ENCODE results near the gene TST.

The TST gene

GRCh38 chr22:37019309-37020191 is at the start of gene TST, which contains the start of gene MPST:
TST (minus strand) TSS chr22:37019447; CDS start chr22:37018732, 715 bp downstream.
MPST (plus strand) TSS chr22:37019742; CDS start chr22:37019837, 95 bp downstream.
- Histone ChIP-seq H3K4me3 (ENCODE audit: low read depth, low read length) (peak within 1 kb of the TSS; percentile 95), H3K9me3 (ENCODE audit: control insufficient read depth, insufficient read depth, low read length) (no peaks in the 10 kb centered on the region), H3K9ac (ENCODE audit: low read depth, low read length) (peak within 1 kb of the TSS; percentile 81), H3K4me1 (ENCODE audit: control insufficient read depth, insufficient read depth, low read length) (peaks cover 10% of the 10 kb centered on the region; the same call in 1 of the 2 replicates), H3K27me3 (ENCODE audit: control insufficient read depth, insufficient read depth, low read length) (no peaks in the 10 kb centered on the region), H3K27ac (ENCODE audit: low read depth, low read length) (peak within 1 kb of the TSS; percentile 73), H3K36me3 (ENCODE audit: control insufficient read depth, insufficient read depth, low read length) (peaks cover 23% of the 10 kb centered on the region)

GRCh38 chr22:37068859-37069258 is 49.6 kb upstream of the TST start:
- Histone ChIP-seq H3K4me3 (ENCODE audit: low read depth, low read length) (peak overlapping the region; percentile 56), H3K4me1 (ENCODE audit: control insufficient read depth, insufficient read depth, low read length) (peaks cover 4% of the 10 kb centered on the region; the same call in 1 of the 2 replicates), H3K9ac (ENCODE audit: low read depth, low read length) (no peak overlapping the region), H3K36me3 (ENCODE audit: control insufficient read depth, insufficient read depth, low read length) (no peaks in the 10 kb centered on the region), H3K9me3 (ENCODE audit: control insufficient read depth, insufficient read depth, low read length) (no peaks in the 10 kb centered on the region), H3K27ac (ENCODE audit: low read depth, low read length) (no peak overlapping the region), H3K27me3 (ENCODE audit: control insufficient read depth, insufficient read depth, low read length) (peaks cover 77% of the 10 kb centered on the region)

GRCh38 chr22:37067428-37067827 is 48.2 kb upstream of the TST start:
- H3K9me3 ChIP-seq (ENCODE audit: control insufficient read depth, insufficient read depth, low read length), result no peaks in the 10 kb centered on the region
- no peak overlapping the region for H3K27ac ChIP-seq (ENCODE audit: low read depth, low read length)
- no peak overlapping the region for H3K9ac ChIP-seq (ENCODE audit: low read depth, low read length)

GRCh38 chr22:37065961-37066360 is 46.7 kb upstream of the TST start:
- peaks cover 11% of the 10 kb centered on the region for H3K4me1 ChIP-seq (ENCODE audit: control insufficient read depth, insufficient read depth, low read length)
- H3K36me3 ChIP-seq (ENCODE audit: control insufficient read depth, insufficient read depth, low read length), result peaks cover 6% of the 10 kb centered on the region; the same call in 1 of the 2 replicates
- no peak overlapping the region for H3K9ac ChIP-seq (ENCODE audit: low read depth, low read length)
- H3K4me3 ChIP-seq (ENCODE audit: low read depth, low read length), result no peak overlapping the region
- peaks cover 55% of the 10 kb centered on the region for H3K27me3 ChIP-seq (ENCODE audit: control insufficient read depth, insufficient read depth, low read length)
- H3K27ac ChIP-seq (ENCODE audit: low read depth, low read length), result no peak overlapping the region
- H3K9me3 ChIP-seq (ENCODE audit: control insufficient read depth, insufficient read depth, low read length), result no peaks in the 10 kb centered on the region

More at GRCh38 chr22:37067428-37067827, 48.2 kb upstream of the TST start:
- Histone ChIP-seq H3K36me3 (ENCODE audit: control insufficient read depth, insufficient read depth, low read length) (no peaks in the 10 kb centered on the region), H3K4me3 (ENCODE audit: low read depth, low read length) (no peak overlapping the region), H3K4me1 (ENCODE audit: control insufficient read depth, insufficient read depth, low read length) (peaks cover 10% of the 10 kb centered on the region), H3K27me3 (ENCODE audit: control insufficient read depth, insufficient read depth, low read length) (peaks cover 66% of the 10 kb centered on the region)

- Histone ChIP-seq H3K9ac (ENCODE audit: low read depth, low read length) (no peak overlapping the region), H3K36me3 (ENCODE audit: control insufficient read depth, insufficient read depth, low read length) (peaks cover 14% of the 10 kb centered on the region; the same call in 1 of the 2 replicates), H3K27me3 (ENCODE audit: control insufficient read depth, insufficient read depth, low read length) (peaks cover 47% of the 10 kb centered on the region), H3K27ac (ENCODE audit: low read depth, low read length) (no peak overlapping the region), H3K4me3 (ENCODE audit: low read depth, low read length) (no peak overlapping the region), H3K9me3 (ENCODE audit: control insufficient read depth, insufficient read depth, low read length) (no peaks in the 10 kb centered on the region), H3K4me1 (ENCODE audit: control insufficient read depth, insufficient read depth, low read length) (peaks cover 11% of the 10 kb centered on the region)
Measured at GRCh38 chr22:37065180-37065579, 45.9 kb upstream of the TST start.

- no peak overlapping the region for H3K9ac ChIP-seq (ENCODE audit: low read depth, low read length)
- H3K4me1 ChIP-seq (ENCODE audit: control insufficient read depth, insufficient read depth, low read length), result peaks cover 11% of the 10 kb centered on the region
- H3K27ac ChIP-seq (ENCODE audit: low read depth, low read length), result no peak overlapping the region
- no peak overlapping the region for H3K4me3 ChIP-seq (ENCODE audit: low read depth, low read length)
- H3K27me3 ChIP-seq (ENCODE audit: control insufficient read depth, insufficient read depth, low read length), result peaks cover 41% of the 10 kb centered on the region
- no peaks in the 10 kb centered on the region for H3K9me3 ChIP-seq (ENCODE audit: control insufficient read depth, insufficient read depth, low read length)
- peaks cover 19% of the 10 kb centered on the region; the same call in 1 of the 2 replicates for H3K36me3 ChIP-seq (ENCODE audit: control insufficient read depth, insufficient read depth, low read length)
Measured at GRCh38 chr22:37064553-37064952, 45.3 kb upstream of the TST start.

GRCh38 chr22:37063431-37064420 is 44.5 kb upstream of the TST start:
- Histone ChIP-seq H3K4me3 (ENCODE audit: low read depth, low read length) (no peak overlapping the region), H3K27me3 (ENCODE audit: control insufficient read depth, insufficient read depth, low read length) (peaks cover 34% of the 10 kb centered on the region), H3K9me3 (ENCODE audit: control insufficient read depth, insufficient read depth, low read length) (no peaks in the 10 kb centered on the region), H3K36me3 (ENCODE audit: control insufficient read depth, insufficient read depth, low read length) (peaks cover 27% of the 10 kb centered on the region; the same call in 1 of the 2 replicates), H3K4me1 (ENCODE audit: control insufficient read depth, insufficient read depth, low read length) (peaks cover 11% of the 10 kb centered on the region), H3K27ac (ENCODE audit: low read depth, low read length) (no peak overlapping the region), H3K9ac (ENCODE audit: low read depth, low read length) (no peak overlapping the region)

- H3K9me3 ChIP-seq (ENCODE audit: control insufficient read depth, insufficient read depth, low read length), result no peaks in the 10 kb centered on the region
- no peak overlapping the region for H3K9ac ChIP-seq (ENCODE audit: low read depth, low read length)
- peaks cover 26% of the 10 kb centered on the region for H3K27me3 ChIP-seq (ENCODE audit: control insufficient read depth, insufficient read depth, low read length)
- no peak overlapping the region for H3K27ac ChIP-seq (ENCODE audit: low read depth, low read length)
- no peak overlapping the region for H3K4me3 ChIP-seq (ENCODE audit: low read depth, low read length)
- H3K36me3 ChIP-seq (ENCODE audit: control insufficient read depth, insufficient read depth, low read length), result peaks cover 36% of the 10 kb centered on the region
- peaks cover 7% of the 10 kb centered on the region for H3K4me1 ChIP-seq (ENCODE audit: control insufficient read depth, insufficient read depth, low read length)
Measured at GRCh38 chr22:37062702-37063381, 43.6 kb upstream of the TST start.

GRCh38 chr22:37062376-37062675 is 43.1 kb upstream of the TST start:
- Histone ChIP-seq H3K36me3 (ENCODE audit: control insufficient read depth, insufficient read depth, low read length) (peaks cover 41% of the 10 kb centered on the region), H3K27me3 (ENCODE audit: control insufficient read depth, insufficient read depth, low read length) (peaks cover 20% of the 10 kb centered on the region), H3K9ac (ENCODE audit: low read depth, low read length) (no peak overlapping the region), H3K9me3 (ENCODE audit: control insufficient read depth, insufficient read depth, low read length) (no peaks in the 10 kb centered on the region), H3K4me3 (ENCODE audit: low read depth, low read length) (no peak overlapping the region), H3K27ac (ENCODE audit: low read depth, low read length) (no peak overlapping the region), H3K4me1 (ENCODE audit: control insufficient read depth, insufficient read depth, low read length) (peaks cover 7% of the 10 kb centered on the region)

- Histone ChIP-seq H3K4me3 (ENCODE audit: low read depth, low read length) (no peak overlapping the region), H3K4me1 (ENCODE audit: control insufficient read depth, insufficient read depth, low read length) (peaks cover 7% of the 10 kb centered on the region), H3K27ac (ENCODE audit: low read depth, low read length) (no peak overlapping the region), H3K27me3 (ENCODE audit: control insufficient read depth, insufficient read depth, low read length) (peaks cover 18% of the 10 kb centered on the region), H3K36me3 (ENCODE audit: control insufficient read depth, insufficient read depth, low read length) (peaks cover 46% of the 10 kb centered on the region), H3K9ac (ENCODE audit: low read depth, low read length) (no peak overlapping the region), H3K9me3 (ENCODE audit: control insufficient read depth, insufficient read depth, low read length) (no peaks in the 10 kb centered on the region)
Measured at GRCh38 chr22:37061611-37062375, 42.5 kb upstream of the TST start.
